Pancreas (tissue), 10 donors: ENCODE data around the gene PGF. TPM values are rescaled to one million over a fixed set of nuclear protein-coding genes. Genes with fewer than 3 reads are reported as not detected.

Source experiments
- ATAC-seq, 4 donors: fragments of 200-7000 bp; cut with Tn5 transposase; one replicate each; pipeline versions ENCODE4 v1.8.0 to v1.9.1; 2020; ENCODE audit warnings: mild to moderate bottlenecking in 4 of 4, moderate library complexity in 4 of 4
- DNase-seq, 6 donors: peaks; one replicate each; pipeline ENCODE4 v3.0.0-alpha.2; 2020
- FAIRE-seq: peaks from 2 replicates; lab custom pipeline; 2012; peaks lifted over from hg19 to GRCh38; lab: Jason Lieb, UNC
- H3K27ac ChIP-seq, 4 donors: fragments of 200-600 bp; sonication (generic); 1 replicate in 3 of 4; 2 replicates in 1 of 4; pipeline versions ENCODE4 v1.5.0 to v1.8.0; 2020
- H3K27me3 ChIP-seq, 4 donors: fragments of 200-600 bp; one replicate each; pipeline ENCODE4 v1.8.0; 2021
- H3K36me3 ChIP-seq, 3 donors: fragments of 200-600 bp; sonication (generic) in 1 of 3; one replicate each; pipeline versions ENCODE4 v1.5.0 to v1.8.0; 2020 to 2021
- H3K4me1 ChIP-seq, 3 donors: fragments of 200-600 bp; one replicate each; pipeline ENCODE4 v1.8.0; 2021
- H3K4me3 ChIP-seq, 4 donors: fragments of 200-600 bp; sonication (generic) in 2 of 4; one replicate each; pipeline versions ENCODE4 v1.5.0 to v1.8.0; 2020 to 2021
- H3K9me3 ChIP-seq, 4 donors: fragments of 200-600 bp; one replicate each; pipeline ENCODE4 v1.8.0; 2021
- WGBS, 2 donors: extraction: QIAGEN DNeasy Blood & Tissue Kit; methylation state at CpG; one replicate each; pipeline ENCODE4 v1.1.7; 2013; 5-methylcytosine and 5-hydroxymethylcytosine counted together
- intact Hi-C, 3 donors: fragments of 100-400 bp; cut with DNase I; formaldehyde crosslinking; loops; one replicate each; pipeline versions ENCODE4 v1.11.1 to v1.14.2; 2022
- polyA plus RNA-seq, 2 donors: library from polyadenylated mRNA; stranded (reverse); fragments of 200-250 nt; gene quantifications; one replicate each; pipeline ENCODE4 v1.2.3, GENCODE V29; 2013
- total RNA-seq, 6 donors: library from RNA; stranded (reverse); fragmentation: NEBNext Ultra II Directional in 4 of 6; extraction: Animal tissue kit (Norgen Biotek cat#: 25700) in 4 of 6; gene quantifications; one replicate each; pipeline versions ENCODE4 v1.2.1 to v1.2.4, GENCODE V29; 2021 to 2023
- TF ChIP-seq, protein P1 (sequence below), 4 donors: fragments of 200-600 bp; sonication (generic) in 3 of 4; IDR thresholded peaks; one replicate each; pipeline versions ENCODE4 v1.5.0 to v1.8.0; 2021; ENCODE audit warnings: antibody characterized with exemption in 4 of 4
- donor health status: healthy with polysubstance abuse.
- donor health status: DM: no; HTN: no; CAD: no; lungs with moderate emphysema.
- donor health status: DM: no; HTN: no; CAD: no.
- donor health status: control.
- donor health status: control.
- donor health status: Bipolar disorder and iron deficiency.
- donor health status: DM: yes; HTN: yes; CAD: no.
- donor health status: DM: no; HTN: no; CAD: no.
- donor health status: DM: no; HTN: no; CAD: no.
- donor health status: DM: yes; HTN: yes; CAD: no.

PGF gene
- total and polyA plus RNA-seq, 8 donors = 0.73 to 4.7 (median 1.6) TPM

DNA sequence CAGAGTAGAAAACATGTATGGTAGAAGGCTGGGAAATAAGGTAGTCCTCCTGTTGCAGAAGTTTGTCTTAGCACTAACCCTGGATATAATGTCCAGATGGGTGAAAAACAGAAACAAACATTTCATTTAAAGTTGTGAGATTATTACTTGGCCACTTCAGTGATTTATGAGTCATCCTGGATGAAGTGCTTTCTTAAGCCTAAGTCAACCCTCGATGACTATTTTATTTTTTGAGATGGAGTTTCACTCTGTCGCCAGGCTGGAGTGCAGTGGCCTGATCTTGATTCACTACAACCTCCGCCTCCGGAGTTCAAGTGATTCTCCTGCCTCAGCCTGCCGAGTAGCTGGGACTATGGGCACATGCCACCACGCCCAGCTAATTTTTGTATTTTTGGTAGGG is 63.5 kb downstream of the PGF start:
- Histone ChIP-seq H3K27me3 (no peaks in the 10 kb centered on the region), H3K9me3 (no peaks in the 10 kb centered on the region), H3K36me3 (peaks cover 6 to 66% (median 31%) of the 10 kb centered on the region in 3 donors), H3K4me1 (peaks cover 0 to 3% (median 0%) of the 10 kb centered on the region in 3 donors), H3K27ac (no peak overlapping the region), H3K4me3 (no peak overlapping the region)
- DNase-seq = no peak
- FAIRE-seq = no peak
- TF ChIP-seq, protein P1, sequence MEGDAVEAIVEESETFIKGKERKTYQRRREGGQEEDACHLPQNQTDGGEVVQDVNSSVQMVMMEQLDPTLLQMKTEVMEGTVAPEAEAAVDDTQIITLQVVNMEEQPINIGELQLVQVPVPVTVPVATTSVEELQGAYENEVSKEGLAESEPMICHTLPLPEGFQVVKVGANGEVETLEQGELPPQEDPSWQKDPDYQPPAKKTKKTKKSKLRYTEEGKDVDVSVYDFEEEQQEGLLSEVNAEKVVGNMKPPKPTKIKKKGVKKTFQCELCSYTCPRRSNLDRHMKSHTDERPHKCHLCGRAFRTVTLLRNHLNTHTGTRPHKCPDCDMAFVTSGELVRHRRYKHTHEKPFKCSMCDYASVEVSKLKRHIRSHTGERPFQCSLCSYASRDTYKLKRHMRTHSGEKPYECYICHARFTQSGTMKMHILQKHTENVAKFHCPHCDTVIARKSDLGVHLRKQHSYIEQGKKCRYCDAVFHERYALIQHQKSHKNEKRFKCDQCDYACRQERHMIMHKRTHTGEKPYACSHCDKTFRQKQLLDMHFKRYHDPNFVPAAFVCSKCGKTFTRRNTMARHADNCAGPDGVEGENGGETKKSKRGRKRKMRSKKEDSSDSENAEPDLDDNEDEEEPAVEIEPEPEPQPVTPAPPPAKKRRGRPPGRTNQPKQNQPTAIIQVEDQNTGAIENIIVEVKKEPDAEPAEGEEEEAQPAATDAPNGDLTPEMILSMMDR (IDR thresholded peaks at IDR 0.05) = no peak
- WGBS, 2 donors = 86 to 94% methylated on average over 6 of the region's 6 CpGs
- ATAC-seq = no peak
- intact Hi-C loops = no loop called here

Other genes starting within 250 kb of the PGF start
- 10 to 100 TPM; 11.1 to 20.9 (median 15.2) TPM for gene AREL1, start 242.5 kb downstream of the PGF start, total RNA-seq
- gene AREL1, start 242.5 kb downstream of the PGF start, polyA plus RNA-seq = 10 to 100 TPM in 1 of 2 donors, 1 to 10 TPM in 1; 7.6 to 10.3 TPM
- 10 to 100 TPM in 5 of 6 donors, 1 to 10 TPM in 1; 8.1 to 26.9 (median 17.2) TPM for gene FCF1, start 242.5 kb downstream of the PGF start, total RNA-seq
- gene FCF1, start 242.5 kb downstream of the PGF start, polyA plus RNA-seq = 10 to 100 TPM in 1 of 2 donors, 1 to 10 TPM in 1; 2.5 to 12.9 TPM
- gene YLPM1, start 192.3 kb downstream of the PGF start, total RNA-seq = 10 to 100 TPM; 18.2 to 33.3 (median 25.2) TPM
- gene YLPM1, start 192.3 kb downstream of the PGF start, polyA plus RNA-seq = 10 to 100 TPM; 14.1 to 22.2 TPM
- not detected for gene PROX2, start 79.5 kb downstream of the PGF start, total RNA-seq
- not detected for gene PROX2, start 79.5 kb downstream of the PGF start, polyA plus RNA-seq
- 10 to 100 TPM; 33.5 to 46.0 (median 39.3) TPM for gene DLST, start 73.7 kb downstream of the PGF start, total RNA-seq
- 10 to 100 TPM; 22.8 to 40.4 TPM for gene DLST, start 73.7 kb downstream of the PGF start, polyA plus RNA-seq
- gene RPS6KL1, start 32.3 kb downstream of the PGF start, total RNA-seq = 1 to 10 TPM; 4.0 to 7.7 (median 6.5) TPM
- gene RPS6KL1, start 32.3 kb downstream of the PGF start, polyA plus RNA-seq = 10 to 100 TPM; 14.6 to 23.8 TPM
- gene EIF2B2, start 47.3 kb upstream of the PGF start, total RNA-seq = 10 to 100 TPM; 11.2 to 22.1 (median 16.6) TPM
- gene EIF2B2, start 47.3 kb upstream of the PGF start, polyA plus RNA-seq = 10 to 100 TPM; 12.4 to 19.0 TPM
- 10 to 100 TPM in 5 of 6 donors, 1 to 10 TPM in 1; 9.4 to 23.5 (median 12.0) TPM for gene MLH3, start 95.9 kb upstream of the PGF start, total RNA-seq
- gene MLH3, start 95.9 kb upstream of the PGF start, polyA plus RNA-seq = 10 to 100 TPM; 14.7 to 20.8 TPM
- 1 to 10 TPM; 2.9 to 9.1 (median 5.0) TPM for gene ACYP1, start 108.4 kb upstream of the PGF start, total RNA-seq
- 10 to 100 TPM; 11.7 to 17.4 TPM for gene ACYP1, start 108.4 kb upstream of the PGF start, polyA plus RNA-seq
- 1 to 10 TPM; 2.6 to 7.0 (median 3.6) TPM for gene ZC2HC1C, start 114.0 kb upstream of the PGF start, total RNA-seq
- 10 to 100 TPM; 11.9 to 12.1 TPM for gene ZC2HC1C, start 114.0 kb upstream of the PGF start, polyA plus RNA-seq
- gene NEK9, start 171.5 kb upstream of the PGF start, total RNA-seq = 10 to 100 TPM; 23.2 to 54.8 (median 27.2) TPM
- 10 to 100 TPM; 22.7 to 30.3 TPM for gene NEK9, start 171.5 kb upstream of the PGF start, polyA plus RNA-seq
- 100 to 1,000 TPM; 230 to 377 (median 326) TPM for gene TMED10, start 221.0 kb upstream of the PGF start, total RNA-seq
- gene TMED10, start 221.0 kb upstream of the PGF start, polyA plus RNA-seq = 100 to 1,000 TPM in 1 of 2 donors, 10 to 100 TPM in 1; 56.0 to 122 TPM